Loucy (cell line): ENCODE measurements around the gene EXTL1.

Experiments
- H2AFZ ChIP-seq: fragments of 200-600 bp; sonication (generic); 2 replicates; pipeline ENCODE4 v1.6.0; 2016; ENCODE audit warnings: antibody characterized with exemption, mild to moderate bottlenecking, low read length, moderate library complexity
- H3F3A ChIP-seq: fragments of 200-600 bp; 2 replicates; pipeline ENCODE4 v1.6.0; 2016; ENCODE audit warnings: antibody characterized with exemption, low read depth, mild to moderate bottlenecking
- H3K27me3 ChIP-seq: fragments of 200-600 bp; sonication (generic); 2 replicates; pipeline ENCODE4 v1.6.1; 2014; ENCODE audit warnings: low read length, mild to moderate bottlenecking; ENCODE audit not compliant: insufficient read depth, poor library complexity, severe bottlenecking
- H3K36me3 ChIP-seq: fragments of 200-600 bp; sonication (generic); 2 replicates; pipeline ENCODE4 v1.6.1; 2016; ENCODE audit warnings: low read length; ENCODE audit not compliant: insufficient read depth
- H3K4me1 ChIP-seq: fragments of 200-600 bp; sonication (generic); 2 replicates; pipeline ENCODE4 v1.5.1; 2014; ENCODE audit warnings: low read length, mild to moderate bottlenecking; ENCODE audit not compliant: insufficient read depth, poor library complexity, severe bottlenecking
- H3K4me2 ChIP-seq: fragments of 200-600 bp; sonication (generic); 2 replicates; pipeline ENCODE4 v1.6.0; 2014; ENCODE audit warnings: antibody characterized with exemption, low read length, low read depth, mild to moderate bottlenecking; ENCODE audit not compliant: poor library complexity, severe bottlenecking
- H3K4me3 ChIP-seq: fragments of 200-600 bp; sonication (generic); 2 replicates; pipeline ENCODE4 v1.5.1; 2014; ENCODE audit warnings: low read length, mild to moderate bottlenecking, mixed read lengths; ENCODE audit not compliant: poor library complexity, severe bottlenecking
- H3K79me2 ChIP-seq: fragments of 200-600 bp; sonication (generic); 2 replicates; pipeline ENCODE4 v1.6.1; 2014; ENCODE audit warnings: low read length; ENCODE audit not compliant: insufficient read depth
- H3K9ac ChIP-seq: fragments of 200-600 bp; sonication (generic); 2 replicates; pipeline ENCODE4 v1.6.0; 2014; ENCODE audit warnings: mild to moderate bottlenecking, low read depth, low read length, moderate library complexity; ENCODE audit not compliant: poor library complexity, severe bottlenecking
- H3K9me2 ChIP-seq: fragments of 200-600 bp; sonication (generic); replicated peaks from 2 replicates; pipeline ENCODE4 v1.6.1; 2016; ENCODE audit warnings: low read depth, low read length, mixed read lengths
- H3K9me3 ChIP-seq: fragments of 200-600 bp; sonication (generic); 2 replicates; pipeline ENCODE4 v1.6.1; 2014; ENCODE audit warnings: mild to moderate bottlenecking, antibody characterized with exemption, low read length, low read depth; ENCODE audit not compliant: insufficient read depth
- H4K20me1 ChIP-seq: fragments of 200-600 bp; sonication (generic); 2 replicates; pipeline ENCODE4 v1.6.0; 2014; ENCODE audit warnings: antibody characterized with exemption, low read length, mild to moderate bottlenecking; ENCODE audit not compliant: insufficient read depth, poor library complexity, severe bottlenecking
- CTCF ChIP-seq: fragments of 200-600 bp; sonication (generic); conservative IDR thresholded peaks from 2 replicates; pipeline ENCODE4 v1.5.1; 2014; ENCODE audit warnings: mild to moderate bottlenecking, antibody characterized with exemption, low read length
- EZH2phosphoT487 ChIP-seq: fragments of 200-600 bp; IDR thresholded peaks from 2 replicates; pipeline ENCODE4 v1.6.1; 2018; ENCODE audit warnings: antibody characterized with exemption, mild to moderate bottlenecking, moderate library complexity, borderline replicate concordance

The EXTL1 gene

GRCh38 chr1:26070296-26070962 lies 48.9 kb downstream of the EXTL1 start:
- no peaks in the 10 kb centered on the region for H3K9me3 ChIP-seq
- no peaks in the 10 kb centered on the region for H3K27me3 ChIP-seq
- H3K4me1 ChIP-seq, result peaks cover 33% of the 10 kb centered on the region
- H3K4me3 ChIP-seq, result no peak overlapping the region
- TF ChIP-seq EZH2phosphoT487 (no peak), CTCF (no peak)
- H3F3A ChIP-seq, result 0 out of 2 replicates have a peak, but pooled peaks cover 3% of the 10 kb centered on the region
- H3K9ac ChIP-seq, result no peak overlapping the region
- H3K36me3 ChIP-seq, result no peaks in the 10 kb centered on the region
- H3K4me2 ChIP-seq, result peak overlapping the region; percentile 26
- H3K9me2 ChIP-seq, result no peaks in the 10 kb centered on the region
- peak overlapping the region; percentile 58 for H2AFZ ChIP-seq
- no peaks in the 10 kb centered on the region for H3K79me2 ChIP-seq
- no peaks in the 10 kb centered on the region for H4K20me1 ChIP-seq

GRCh38 chr1:26070963-26071342 lies 49.4 kb downstream of the EXTL1 start:
- Histone ChIP-seq H3K4me1 (peaks cover 35% of the 10 kb centered on the region), H3K4me2 (peak overlapping the region; percentile 26), H3K79me2 (no peaks in the 10 kb centered on the region), H3K36me3 (no peaks in the 10 kb centered on the region), H3K9me3 (no peaks in the 10 kb centered on the region), H3K27me3 (no peaks in the 10 kb centered on the region), H2AFZ (peak overlapping the region; percentile 58; the same call in 1 of the 2 replicates), H3K9ac (no peak overlapping the region), H3K4me3 (no peak overlapping the region), H3K9me2 (no peaks in the 10 kb centered on the region), H3F3A (0 out of 2 replicates have a peak, but pooled peaks cover 3% of the 10 kb centered on the region), H4K20me1 (no peaks in the 10 kb centered on the region)
- TF ChIP-seq EZH2phosphoT487 (no peak), CTCF (no peak)

- no peak overlapping the region for H3K9ac ChIP-seq
- H2AFZ ChIP-seq, result no peak overlapping the region
- H3K9me2 ChIP-seq, result no peaks in the 10 kb centered on the region
- no peaks in the 10 kb centered on the region for H4K20me1 ChIP-seq
- no peaks in the 10 kb centered on the region for H3K9me3 ChIP-seq
- TF ChIP-seq EZH2phosphoT487 (no peak), CTCF (no peak)
- H3K36me3 ChIP-seq, result no peaks in the 10 kb centered on the region
- peaks cover 35% of the 10 kb centered on the region for H3K4me1 ChIP-seq
- H3F3A ChIP-seq, result 0 out of 2 replicates have a peak, but pooled peaks cover 3% of the 10 kb centered on the region
- H3K79me2 ChIP-seq, result no peaks in the 10 kb centered on the region
- no peak overlapping the region for H3K4me3 ChIP-seq
- no peaks in the 10 kb centered on the region for H3K27me3 ChIP-seq
- no peak overlapping the region for H3K4me2 ChIP-seq
Observed at GRCh38 chr1:26072305-26072704, 50.7 kb downstream of the EXTL1 start.
